PC-9 (cell line): ENCODE data around the gene CBY2. TPM values are rescaled to one million over a fixed set of nuclear protein-coding genes. Genes with fewer than 3 reads are reported as not detected.

ENCODE experiments used
- BruUV-seq: library from RNA; stranded (reverse); fragments of 400-500 nt; replicated peaks from 2 replicates; lab custom pipeline; 2021; lab: Mats Ljungman, UMichigan
- CTCF ChIA-PET: fragments of 300-600 bp; sonication (Branson Sonifier 250); formaldehyde crosslinking; loops from one replicate; lab custom pipeline; 2022; ENCODE audit warnings: antibody characterized with exemption; lab: Charles Lee
- POLR2A ChIA-PET: fragments of 300-600 bp; sonication (Branson Sonifier 250); formaldehyde crosslinking; loops from one replicate; lab custom pipeline; 2022; ENCODE audit warnings: antibody characterized with exemption; ENCODE audit not compliant: unreplicated experiment; lab: Charles Lee
- DNase-seq, 2 experiments: peaks; one replicate each; pipeline versions ENCODE4 v3.0.0 to v3.0.0-alpha.2; 2015 to 2022; ENCODE audit warnings: mixed read lengths in 1 of 2
- H2AFZ ChIP-seq: fragments of 200-600 bp; sonication (generic); 2 replicates; pipeline ENCODE4 v1.8.1; 2017; ENCODE audit warnings: antibody characterized with exemption
- H3F3A ChIP-seq: fragments of 200-600 bp; sonication (generic); 2 replicates; pipeline ENCODE4 v1.8.1; 2017; ENCODE audit warnings: antibody characterized with exemption, mild to moderate bottlenecking, low read depth; ENCODE audit not compliant: insufficient read depth
- H3K27ac ChIP-seq: fragments of 200-600 bp; sonication (generic); 2 replicates; pipeline ENCODE4 v1.6.1; 2016; ENCODE audit warnings: mixed run types
- H3K27me3 ChIP-seq: fragments of 200-600 bp; sonication (generic); 2 replicates; pipeline ENCODE4 v1.6.1; 2016; ENCODE audit warnings: low read depth, mixed run types; ENCODE audit not compliant: insufficient read depth
- H3K36me3 ChIP-seq: fragments of 200-600 bp; sonication (generic); 2 replicates; pipeline ENCODE4 v1.6.1; 2016; ENCODE audit warnings: low read depth, mixed run types
- H3K4me1 ChIP-seq: fragments of 200-600 bp; sonication (generic); replicated peaks from 2 replicates; pipeline ENCODE4 v1.6.1; 2016; ENCODE audit warnings: mixed run types; ENCODE audit not compliant: insufficient read depth
- H3K4me2 ChIP-seq: fragments of 200-600 bp; sonication (generic); 2 replicates; pipeline ENCODE4 v1.6.1; 2017; ENCODE audit warnings: mixed run types
- H3K4me3 ChIP-seq: fragments of 200-600 bp; sonication (generic); 2 replicates; pipeline ENCODE4 v1.6.1; 2016; ENCODE audit warnings: mixed run types
- H3K79me2 ChIP-seq: fragments of 200-600 bp; sonication (generic); 2 replicates; pipeline ENCODE4 v1.6.1; 2017; ENCODE audit warnings: low read depth, mixed run types
- H3K9me2 ChIP-seq: fragments of 200-600 bp; sonication (generic); 2 replicates; pipeline ENCODE4 v1.8.1; 2017; ENCODE audit warnings: mild to moderate bottlenecking; ENCODE audit not compliant: insufficient read depth
- H3K9me3 ChIP-seq: fragments of 200-600 bp; sonication (generic); 2 replicates; pipeline ENCODE4 v1.8.1; 2016; ENCODE audit warnings: low read depth; ENCODE audit not compliant: insufficient read depth
- H4K20me1 ChIP-seq: fragments of 200-600 bp; sonication (generic); 2 replicates; pipeline ENCODE4 v1.8.1; 2017; ENCODE audit not compliant: insufficient read depth
- CTCF ChIP-seq: fragments of 200-600 bp; sonication (generic); conservative IDR thresholded peaks from 2 replicates; pipeline ENCODE4 v1.6.1; 2017; ENCODE audit warnings: mixed run types, antibody characterized with exemption, mild to moderate bottlenecking, moderate library complexity
- EZH2 ChIP-seq: fragments of 200-600 bp; sonication (generic); IDR thresholded peaks from 2 replicates; pipeline ENCODE4 v1.8.0; 2017; ENCODE audit warnings: antibody characterized with exemption, low read depth
- intact Hi-C: fragments of 100-400 bp; cut with micrococcal nuclease; formaldehyde crosslinking; loops from one replicate; pipeline ENCODE4 v1.10.0; 2022; ENCODE audit not compliant: unreplicated experiment
- total RNA-seq: library from RNA; stranded (reverse); gene quantifications from 2 replicates; pipeline ENCODE4 v1.2.3, GENCODE V29; 2021

The CBY2 gene
- total RNA-seq, 1 experiment from 2014 or later = not detected

GRCh38 chr13:45688577-45688976 lies 13.5 kb upstream of the CBY2 start:
- TF ChIP-seq CTCF = no peak
- TF ChIP-seq EZH2 = no peak
- H3K9me2 ChIP-seq = no peaks in the 10 kb centered on the region
- no TSS peak for BruUV-seq
- no peak overlapping the region for H3K27ac ChIP-seq
- no peaks in the 10 kb centered on the region for H3F3A ChIP-seq
- peaks cover 60% of the 10 kb centered on the region for H3K27me3 ChIP-seq
- ChIA-PET CTCF (no interaction called here), POLR2A (no interaction called here)
- no peaks in the 10 kb centered on the region for H4K20me1 ChIP-seq
- no peaks in the 10 kb centered on the region for H3K36me3 ChIP-seq
- no peak overlapping the region for H3K4me3 ChIP-seq
- no peak for DNase-seq
- no peaks in the 10 kb centered on the region for H3K4me1 ChIP-seq
- no peak overlapping the region for H3K4me2 ChIP-seq
- H3K9me3 ChIP-seq = no peaks in the 10 kb centered on the region
- no peaks in the 10 kb centered on the region for H3K79me2 ChIP-seq
- intact Hi-C loops = no loop called here
- H2AFZ ChIP-seq = no peak overlapping the region

GRCh38 chr13:45690636-45691035 lies 11.5 kb upstream of the CBY2 start:
- ChIA-PET POLR2A (no interaction called here), CTCF (no interaction called here)
- H3K36me3 ChIP-seq = no peaks in the 10 kb centered on the region
- DNase-seq = no peak
- TF ChIP-seq CTCF = no peak
- TF ChIP-seq EZH2 = no peak
- H3K4me2 ChIP-seq = no peak overlapping the region
- no peaks in the 10 kb centered on the region for H3F3A ChIP-seq
- no peaks in the 10 kb centered on the region for H3K9me3 ChIP-seq
- H3K27me3 ChIP-seq = peaks cover 75% of the 10 kb centered on the region
- no peaks in the 10 kb centered on the region for H4K20me1 ChIP-seq
- no peak overlapping the region for H2AFZ ChIP-seq
- H3K9me2 ChIP-seq = no peaks in the 10 kb centered on the region
- H3K4me3 ChIP-seq = no peak overlapping the region
- H3K27ac ChIP-seq = no peak overlapping the region
- no peaks in the 10 kb centered on the region for H3K79me2 ChIP-seq
- intact Hi-C loops = no loop called here
- H3K4me1 ChIP-seq = no peaks in the 10 kb centered on the region
- no TSS peak for BruUV-seq

- TF ChIP-seq EZH2 (no peak), CTCF (no peak)
- H3K4me2 ChIP-seq = no peak overlapping the region
- no peaks in the 10 kb centered on the region for H3K79me2 ChIP-seq
- H3K4me3 ChIP-seq = no peak overlapping the region
- no peak overlapping the region for H2AFZ ChIP-seq
- ChIA-PET POLR2A (no interaction called here), CTCF (no interaction called here)
- H3K9me2 ChIP-seq = no peaks in the 10 kb centered on the region
- intact Hi-C loops = no loop called here
- H3K4me1 ChIP-seq = no peaks in the 10 kb centered on the region
- no peak for DNase-seq
- H3K27me3 ChIP-seq = peaks cover 81% of the 10 kb centered on the region
- no TSS peak for BruUV-seq
- H3K9me3 ChIP-seq = no peaks in the 10 kb centered on the region
- no peaks in the 10 kb centered on the region for H3K36me3 ChIP-seq
- no peaks in the 10 kb centered on the region for H4K20me1 ChIP-seq
- H3F3A ChIP-seq = no peaks in the 10 kb centered on the region
- H3K27ac ChIP-seq = no peak overlapping the region
These were observed 10.9 kb upstream of the CBY2 start for GRCh38 chr13:45691251-45691650.
